ENCODE data around the gene MBNL1.

DNA sequence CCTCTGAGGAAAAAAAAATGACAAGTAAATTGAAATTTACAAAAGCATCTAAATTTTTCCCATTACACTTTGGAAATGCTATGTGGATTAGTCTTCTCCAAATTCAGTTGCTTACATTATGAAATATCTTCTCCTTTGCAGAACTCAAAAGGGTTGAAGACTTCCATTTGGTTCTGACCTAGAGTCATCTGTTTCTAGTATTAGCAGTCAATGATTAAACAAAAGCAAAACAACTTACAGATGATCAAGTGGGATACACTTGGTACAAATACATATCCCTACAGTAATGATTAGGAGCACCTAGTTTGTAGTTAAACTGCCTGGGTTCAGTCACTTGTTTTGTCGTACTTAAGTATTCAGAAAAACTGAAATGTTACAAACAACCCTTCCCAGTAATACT is 136.2 kb downstream of the MBNL1 start:
- no peak for TF ChIP-seq POLR2A (IDR thresholded peaks at IDR 0.05)
- TF ChIP-seq, protein P1, sequence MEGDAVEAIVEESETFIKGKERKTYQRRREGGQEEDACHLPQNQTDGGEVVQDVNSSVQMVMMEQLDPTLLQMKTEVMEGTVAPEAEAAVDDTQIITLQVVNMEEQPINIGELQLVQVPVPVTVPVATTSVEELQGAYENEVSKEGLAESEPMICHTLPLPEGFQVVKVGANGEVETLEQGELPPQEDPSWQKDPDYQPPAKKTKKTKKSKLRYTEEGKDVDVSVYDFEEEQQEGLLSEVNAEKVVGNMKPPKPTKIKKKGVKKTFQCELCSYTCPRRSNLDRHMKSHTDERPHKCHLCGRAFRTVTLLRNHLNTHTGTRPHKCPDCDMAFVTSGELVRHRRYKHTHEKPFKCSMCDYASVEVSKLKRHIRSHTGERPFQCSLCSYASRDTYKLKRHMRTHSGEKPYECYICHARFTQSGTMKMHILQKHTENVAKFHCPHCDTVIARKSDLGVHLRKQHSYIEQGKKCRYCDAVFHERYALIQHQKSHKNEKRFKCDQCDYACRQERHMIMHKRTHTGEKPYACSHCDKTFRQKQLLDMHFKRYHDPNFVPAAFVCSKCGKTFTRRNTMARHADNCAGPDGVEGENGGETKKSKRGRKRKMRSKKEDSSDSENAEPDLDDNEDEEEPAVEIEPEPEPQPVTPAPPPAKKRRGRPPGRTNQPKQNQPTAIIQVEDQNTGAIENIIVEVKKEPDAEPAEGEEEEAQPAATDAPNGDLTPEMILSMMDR (IDR thresholded peaks at IDR 0.05): no peak
